Endothelial cell of umbilical vein (primary cell): ENCODE data around the gene DBI. TPM values are rescaled to one million over a fixed set of nuclear protein-coding genes. Genes with fewer than 3 reads are reported as not detected.

Source experiments
- BruUV-seq: library from RNA; stranded (reverse); fragments of 400-500 nt; replicated peaks from 2 replicates; lab custom pipeline; 2021; lab: Mats Ljungman, UMichigan
- CTCF ChIA-PET: fragments of 300-600, 350-600 bp; sonication (Branson Sonifier 250); formaldehyde crosslinking; loops from one replicate; lab custom pipeline; 2021; ENCODE audit warnings: antibody characterized with exemption, inconsistent platforms; lab: Charles Lee
- POLR2A ChIA-PET: fragments of 300-600, 350-600 bp; sonication (Branson Sonifier 250); formaldehyde crosslinking; loops from one replicate; lab custom pipeline; 2021; ENCODE audit warnings: antibody characterized with exemption, inconsistent platforms; lab: Charles Lee
- DNase-seq: peaks from one replicate; pipeline ENCODE4 v3.0.0-alpha.2; 2011; ENCODE audit warnings: low read depth, low spot score
- FAIRE-seq: peaks from 2 replicates; lab custom pipeline; 2011; peaks lifted over from hg19 to GRCh38; lab: Jason Lieb, UNC
- H2AFZ ChIP-seq: 2 replicates; pipeline ENCODE4 v1.6.0; 2012; ENCODE audit warnings: low read depth, low read length, control low read depth, inconsistent platforms
- H3K27ac ChIP-seq: 2 replicates; pipeline ENCODE4 v1.5.1; 2011; ENCODE audit warnings: low read depth, mild to moderate bottlenecking, control low read depth, low read length, moderate library complexity; ENCODE audit not compliant: insufficient read depth
- H3K27me3 ChIP-seq, 2 experiments: 2 replicates each; pipeline versions ENCODE4 v1.6.0 to v1.6.1; 2011; ENCODE audit warnings: low read length in 2 of 2, mixed read lengths in 1 of 2; ENCODE audit not compliant: control insufficient read depth in 2 of 2, insufficient read depth in 2 of 2
- H3K36me3 ChIP-seq, 2 experiments: 2 replicates in 1 of 2; 3 replicates in 1 of 2; pipeline ENCODE4 v1.5.1; 2011; ENCODE audit warnings: low read length in 2 of 2, mild to moderate bottlenecking in 1 of 2, moderate library complexity in 1 of 2; ENCODE audit not compliant: control insufficient read depth in 2 of 2, insufficient read depth in 2 of 2; ENCODE audit errors: extremely low read depth in 1 of 2
- H3K4me1 ChIP-seq: 3 replicates; pipeline ENCODE4 v1.5.1; 2011; ENCODE audit warnings: mild to moderate bottlenecking, low read length; ENCODE audit not compliant: control insufficient read depth, insufficient read depth; ENCODE audit errors: extremely low read depth
- H3K4me2 ChIP-seq: 2 replicates; pipeline ENCODE4 v1.6.1; 2011; ENCODE audit warnings: low read length, control low read depth, mixed read lengths; ENCODE audit not compliant: insufficient read depth
- H3K4me3 ChIP-seq, 3 experiments: fragments of 200-600 bp in 1 of 3; sonication (generic), shearing (Covaris generic) in 1 of 3; replicated peaks in 1 of 3; 2 replicates each; pipeline ENCODE4 v1.5.1; 2011 to 2016; ENCODE audit warnings: control low read depth in 3 of 3, low read length in 3 of 3, mild to moderate bottlenecking in 2 of 3, inconsistent platforms in 1 of 3, low read depth in 1 of 3, moderate library complexity in 1 of 3; ENCODE audit not compliant: insufficient read depth in 1 of 3
- H3K79me2 ChIP-seq: 2 replicates; pipeline ENCODE4 v1.6.0; 2012; ENCODE audit warnings: low read length, inconsistent platforms; ENCODE audit not compliant: control insufficient read depth, insufficient read depth
- H3K9ac ChIP-seq: replicated peaks from 2 replicates; pipeline ENCODE3; 2011; ENCODE audit warnings: low read length, control low read depth; ENCODE audit not compliant: insufficient read depth; ENCODE audit errors: extremely low read depth
- H3K9me1 ChIP-seq: replicated peaks from 3 replicates; pipeline ENCODE4 v1.6.0; 2011; ENCODE audit warnings: mild to moderate bottlenecking, low read length; ENCODE audit not compliant: control insufficient read depth, insufficient read depth; ENCODE audit errors: extremely low read depth
- H3K9me3 ChIP-seq: replicated peaks from 2 replicates; pipeline ENCODE4 v1.5.1; 2012; ENCODE audit warnings: low read length, inconsistent platforms; ENCODE audit not compliant: control insufficient read depth, insufficient read depth
- H4K20me1 ChIP-seq: replicated peaks from 2 replicates; pipeline ENCODE3; 2011; ENCODE audit warnings: mild to moderate bottlenecking, low read length; ENCODE audit not compliant: control insufficient read depth, insufficient read depth; ENCODE audit errors: extremely low read depth
- CTCF ChIP-seq, 2 donors: IDR thresholded peaks; 1 replicate in 1 of 2; 2 replicates in 1 of 2; pipeline ENCODE4 v1.5.1; 2011; ENCODE audit warnings: low read length in 2 of 2, mild to moderate bottlenecking in 2 of 2, moderate library complexity in 2 of 2, control low read depth in 1 of 2, inconsistent platforms in 1 of 2, low read depth in 1 of 2; ENCODE audit not compliant: insufficient read depth in 1 of 2; ENCODE audit errors: extremely low read depth in 1 of 2
- EZH2 ChIP-seq: IDR thresholded peaks from 2 replicates; pipeline ENCODE4 v1.6.1; 2012; ENCODE audit warnings: borderline replicate concordance, low read depth, mild to moderate bottlenecking, moderate library complexity, low read length, inconsistent platforms; ENCODE audit not compliant: severe bottlenecking
- FOS ChIP-seq: IDR thresholded peaks from 2 replicates; pipeline ENCODE4 v1.6.1; 2011; ENCODE audit warnings: mild to moderate bottlenecking, low read length, moderate library complexity, borderline replicate concordance; ENCODE audit not compliant: insufficient read depth
- GATA2 ChIP-seq: IDR thresholded peaks from 2 replicates; pipeline ENCODE4 v1.7.0; 2011; ENCODE audit warnings: low read depth, mild to moderate bottlenecking, moderate library complexity, mixed read lengths, low read length; ENCODE audit not compliant: insufficient read length, insufficient read depth
- JUN ChIP-seq: IDR thresholded peaks from 2 replicates; pipeline ENCODE4 v1.6.1; 2011; ENCODE audit warnings: borderline replicate concordance, low read depth; ENCODE audit not compliant: insufficient read length, insufficient read depth
- MYC ChIP-seq: IDR thresholded peaks from one replicate; pipeline ENCODE4 v1.6.1; 2011; ENCODE audit warnings: mild to moderate bottlenecking, low read depth, low read length
- POLR2A ChIP-seq: IDR thresholded peaks from 2 replicates; pipeline ENCODE4 v1.6.1; 2012; ENCODE audit warnings: low read depth, mild to moderate bottlenecking, control low read depth, low read length
- POLR2AphosphoS5 ChIP-seq: IDR thresholded peaks from 2 replicates; pipeline ENCODE4 v1.6.1; 2012; ENCODE audit warnings: low read depth, mild to moderate bottlenecking, control low read depth, low read length, moderate library complexity; ENCODE audit not compliant: insufficient read depth
- dilution Hi-C: fragments of 300-500 bp; cut with MboI; formaldehyde crosslinking; loops from one replicate; pipeline ENCODE4 v1.15.0; 2019; ENCODE audit warnings: low sequenced_read_pairs; ENCODE audit not compliant: extremely low pct_ligation_motif_present
- intact Hi-C: fragments of 100-400 bp; cut with micrococcal nuclease; formaldehyde crosslinking; loops from one replicate; pipeline ENCODE4 v1.10.0; 2022
- polyA plus RNA-seq, 4 experiments: library from polyadenylated mRNA; depleted of rRNA in 3 of 4; stranded (reverse) in 3 of 4; unstranded in 1 of 4; fragments of >200 nt; gene quantifications; 2 replicates each; pipeline versions ENCODE4 v1.2.1 to v1.2.3, GENCODE V29; 2011 to 2012; ENCODE audit warnings: missing spikeins in 1 of 4
- total RNA-seq: library from RNA; stranded (reverse); gene quantifications from 2 replicates; pipeline ENCODE4 v1.2.3, GENCODE V29; 2021
- TF ChIP-seq, protein P1 (sequence below): IDR thresholded peaks from 2 replicates; pipeline ENCODE4 v1.6.1; 2011; ENCODE audit not compliant: insufficient read depth, insufficient read length

DBI gene
- total and polyA plus RNA-seq, 2 donors (not counting 3 experiments of a cell fraction or from before 2014, with no cell fraction given): 214 to 233 TPM

GRCh38 chr2:119421304-119421703 lies 54.5 kb downstream of the DBI start:
- FAIRE-seq: no peak

More at GRCh38 chr2:119421304-119421703, 54.5 kb downstream of the DBI start:
- dilution Hi-C loops (no loop called here), intact Hi-C loops (no loop called here)
- Histone ChIP-seq H3K79me2 (no peaks in the 10 kb centered on the region), H4K20me1 (no peaks in the 10 kb centered on the region), H3K9ac (no peak overlapping the region), H2AFZ (no peak overlapping the region), H3K4me3 (no peak overlapping the region), H3K27ac (no peak overlapping the region), H3K9me3 (no peaks in the 10 kb centered on the region), H3K36me3 (no peaks in the 10 kb centered on the region), H3K27me3 (peaks cover 25 to 27% of the 10 kb centered on the region in 2 experiments), H3K4me2 (no peak overlapping the region), H3K9me1 (no peaks in the 10 kb centered on the region), H3K4me1 (no peaks in the 10 kb centered on the region)
- no TSS peak for BruUV-seq
- no peak for DNase-seq
- CTCF ChIA-PET: interaction anchor here (0.6 kb wide), 1 partner anchor 34 kb away, joined by 3 read pairs; no protein-coding TSS in a partner anchor
- TF ChIP-seq, protein P1, sequence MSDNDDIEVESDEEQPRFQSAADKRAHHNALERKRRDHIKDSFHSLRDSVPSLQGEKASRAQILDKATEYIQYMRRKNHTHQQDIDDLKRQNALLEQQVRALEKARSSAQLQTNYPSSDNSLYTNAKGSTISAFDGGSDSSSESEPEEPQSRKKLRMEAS: no peak
- no peak for TF ChIP-seq POLR2AphosphoS5
- no peak for TF ChIP-seq EZH2
- no peak for TF ChIP-seq FOS
- TF ChIP-seq JUN: no peak
- TF ChIP-seq GATA2: no peak
- TF ChIP-seq POLR2A: no peak
- TF ChIP-seq MYC: no peak
- TF ChIP-seq CTCF (IDR thresholded peaks at IDR 0.05; ENCODE audit: extremely low read depth in 1 of 2, insufficient read depth in 1 of 2, low read depth in 1 of 2, low read length in 2 of 2): no peak
- POLR2A ChIA-PET: no interaction called here
